HEK293 (cell line): ENCODE measurements around the gene ZYG11B.

ENCODE experiments used
- CTCF ChIA-PET: fragments of 350-600 bp; formaldehyde crosslinking; extraction: SDS; loops from one replicate; lab custom pipeline; 2021; ENCODE audit warnings: antibody characterized with exemption; lab: Yijun Ruan, JAX
- POLR2A ChIA-PET: fragments of 300-600 bp; formaldehyde crosslinking; extraction: SDS; loops from one replicate; lab custom pipeline; 2020; ENCODE audit warnings: antibody characterized with exemption, inconsistent platforms; lab: Yijun Ruan, JAX
- H3K27ac ChIP-seq: fragments of 200-500 bp; sonication (Bioruptor generic); 2 replicates; pipeline ENCODE4 v1.5.1; 2014; ENCODE audit warnings: low read depth, low read length, control low read depth, inconsistent platforms; ENCODE audit errors: extremely low read depth
- H3K36me3 ChIP-seq, 2 experiments: fragments of 200-500 bp in 1 of 2; sonication (Bioruptor generic) in 1 of 2; 1 replicate in 1 of 2; 2 replicates in 1 of 2; pipeline ENCODE4 v1.5.1; 2014 to 2017; ENCODE audit warnings: inconsistent platforms in 2 of 2, low read length in 2 of 2; ENCODE audit not compliant: control insufficient read depth in 2 of 2, insufficient read depth in 1 of 2
- H3K4me1 ChIP-seq: fragments of 200-500 bp; sonication (Bioruptor generic); 2 replicates; pipeline ENCODE4 v1.5.1; 2014; ENCODE audit warnings: mild to moderate bottlenecking, low read length, inconsistent platforms; ENCODE audit not compliant: control insufficient read depth, insufficient read depth
- H3K4me3 ChIP-seq: 2 replicates; pipeline ENCODE4 v1.5.1; 2011; ENCODE audit warnings: low read depth, mild to moderate bottlenecking, control low read depth, low read length, moderate library complexity
- H3K9me3 ChIP-seq: fragments of 200-500 bp; sonication (Bioruptor generic); 2 replicates; pipeline ENCODE4 v1.5.1; 2014; ENCODE audit warnings: low read depth, low read length, inconsistent platforms; ENCODE audit not compliant: control insufficient read depth, insufficient read depth
- ATF2 ChIP-seq: fragments of 450-650 bp; formaldehyde crosslinking; IDR thresholded peaks from 2 replicates; pipeline ENCODE4 v1.5.1; 2016; ENCODE audit warnings: missing biosample characterization, missing genetic modification characterization, low read depth
- KLF10 ChIP-seq: fragments of 450-650 bp; IDR thresholded peaks from 2 replicates; pipeline ENCODE4 v1.5.1; 2018; ENCODE audit warnings: missing biosample characterization, mild to moderate bottlenecking, missing genetic modification characterization
- KLF9 ChIP-seq: fragments of 450-650 bp; formaldehyde crosslinking; IDR thresholded peaks from 2 replicates; pipeline ENCODE4 v1.5.1; 2016; ENCODE audit warnings: missing biosample characterization, missing genetic modification characterization, low read depth
- PRDM10 ChIP-seq: fragments of 450-650 bp; formaldehyde crosslinking; IDR thresholded peaks from 2 replicates; pipeline ENCODE4 v1.5.1; 2016; ENCODE audit warnings: missing biosample characterization, missing genetic modification characterization
- PRDM2 ChIP-seq: fragments of 450-650 bp; formaldehyde crosslinking; IDR thresholded peaks from 2 replicates; pipeline ENCODE4 v1.5.1; 2016; ENCODE audit warnings: missing biosample characterization, missing genetic modification characterization, borderline replicate concordance
- SALL2 ChIP-seq: fragments of 450-650 bp; formaldehyde crosslinking; IDR thresholded peaks from 2 replicates; pipeline ENCODE4 v1.5.0; 2017; ENCODE audit warnings: missing biosample characterization, mild to moderate bottlenecking, missing genetic modification characterization, borderline replicate concordance
- SCRT2 ChIP-seq: fragments of 450-650 bp; formaldehyde crosslinking; IDR thresholded peaks from 2 replicates; pipeline ENCODE4 v1.5.1; 2016; ENCODE audit warnings: missing biosample characterization, missing genetic modification characterization
- TRIM28 ChIP-seq: IDR thresholded peaks from 2 replicates; pipeline ENCODE4 v1.6.1; 2011; ENCODE audit warnings: low read length, control low read depth, borderline replicate concordance
- ZBTB21 ChIP-seq: fragments of 450-650 bp; formaldehyde crosslinking; IDR thresholded peaks from 2 replicates; pipeline ENCODE4 v1.5.1; 2017; ENCODE audit warnings: missing biosample characterization, missing genetic modification characterization
- ZFP69B ChIP-seq: fragments of 450-650 bp; formaldehyde crosslinking; IDR thresholded peaks from 2 replicates; pipeline ENCODE4 v1.5.1; 2016; ENCODE audit warnings: missing biosample characterization, missing genetic modification characterization
- ZNF10 ChIP-seq: fragments of 450-650 bp; formaldehyde crosslinking; IDR thresholded peaks from 2 replicates; pipeline ENCODE4 v1.5.1; 2017; ENCODE audit warnings: missing biosample characterization, missing genetic modification characterization
- ZNF155 ChIP-seq: fragments of 450-650 bp; formaldehyde crosslinking; IDR thresholded peaks from 2 replicates; pipeline ENCODE4 v1.5.1; 2016; ENCODE audit warnings: missing biosample characterization, missing genetic modification characterization
- ZNF214 ChIP-seq: fragments of 450-650 bp; formaldehyde crosslinking; IDR thresholded peaks from 2 replicates; pipeline ENCODE4 v1.5.1; 2017; ENCODE audit warnings: missing biosample characterization, mild to moderate bottlenecking, missing genetic modification characterization, borderline replicate concordance
- ZNF239 ChIP-seq: fragments of 450-650 bp; formaldehyde crosslinking; IDR thresholded peaks from 2 replicates; pipeline ENCODE4 v1.5.1; 2016; ENCODE audit warnings: missing biosample characterization, missing genetic modification characterization
- ZNF335 ChIP-seq: fragments of 450-650 bp; formaldehyde crosslinking; conservative IDR thresholded peaks from 2 replicates; pipeline ENCODE4 v1.5.1; 2016; ENCODE audit warnings: missing biosample characterization, missing genetic modification characterization
- ZNF394 ChIP-seq: fragments of 450-650 bp; formaldehyde crosslinking; IDR thresholded peaks from 2 replicates; pipeline ENCODE4 v1.5.1; 2016; ENCODE audit warnings: missing biosample characterization, missing genetic modification characterization, mild to moderate bottlenecking, moderate library complexity, borderline replicate concordance
- ZNF513 ChIP-seq: fragments of 450-650 bp; IDR thresholded peaks from 2 replicates; pipeline ENCODE4 v1.5.1; 2018; ENCODE audit warnings: missing biosample characterization, missing genetic modification characterization
- ZNF654 ChIP-seq: fragments of 450-650 bp; formaldehyde crosslinking; IDR thresholded peaks from 2 replicates; pipeline ENCODE4 v1.5.1; 2016; ENCODE audit warnings: low read depth, missing biosample characterization, missing genetic modification characterization
- ZNF843 ChIP-seq: fragments of 450-650 bp; formaldehyde crosslinking; IDR thresholded peaks from 2 replicates; pipeline ENCODE4 v1.5.1; 2016; ENCODE audit warnings: missing biosample characterization, missing genetic modification characterization
- ZSCAN23 ChIP-seq: fragments of 450-650 bp; formaldehyde crosslinking; IDR thresholded peaks from 2 replicates; pipeline ENCODE4 v1.5.1; 2016; ENCODE audit warnings: missing biosample characterization, missing genetic modification characterization
- ZXDB ChIP-seq: fragments of 450-650 bp; formaldehyde crosslinking; IDR thresholded peaks from 2 replicates; pipeline ENCODE4 v1.5.1; 2016; ENCODE audit warnings: missing biosample characterization, missing genetic modification characterization

ZYG11B gene

GRCh38 chr1:52738148-52738547 lies 11.9 kb downstream of the ZYG11B start:
- ChIA-PET POLR2A (interaction anchor here (0.7 kb wide), 1 partner anchor 43 kb away, joined by 3 read pairs; no protein-coding TSS in a partner anchor), CTCF (interaction anchor here (0.6 to 1.4 kb wide), 3 partner anchors 9 to 139 kb away, joined by 4 to 6 read pairs (median 5); no protein-coding TSS in a partner anchor)
- Histone ChIP-seq H3K4me3 (no peak overlapping the region), H3K4me1 (peaks cover 7% of the 10 kb centered on the region; the same call in 1 of the 2 replicates), H3K27ac (no peak overlapping the region), H3K36me3 (peaks cover 0 to 4% of the 10 kb centered on the region in 2 experiments; a peak in 1 of 3 replicates), H3K9me3 (no peaks in the 10 kb centered on the region)
- TF ChIP-seq PRDM2 (tag by site-specific recombination) (no peak), KLF9 (tag by site-specific recombination) (no peak), ZNF513 (no peak), ZNF155 (tag by site-specific recombination) (no peak), ZNF214 (no peak), ZNF394 (tag by site-specific recombination) (no peak), ZXDB (tag by site-specific recombination) (0 out of 2 replicates have a peak, but pooled peaks have one; percentile 14), ZNF335 (tag by site-specific recombination) (peak; percentile 50), KLF10 (no peak), ZBTB21 (tag by site-specific recombination) (no peak), PRDM10 (0 out of 2 replicates have a peak, but pooled peaks have one; percentile 58), ZNF654 (tag by site-specific recombination) (no peak), ZNF10 (no peak), SALL2 (tag by site-specific recombination) (no peak), ZNF239 (tag by site-specific recombination) (no peak), SCRT2 (0 out of 2 replicates have a peak, but pooled peaks have one; percentile 34), ZFP69B (tag by site-specific recombination) (no peak), ZSCAN23 (tag by site-specific recombination) (no peak), ATF2 (tag by site-specific recombination) (no peak), TRIM28 (no peak), ZNF843 (tag by site-specific recombination) (no peak)
